HG02798 (cell line): ENCODE results near the gene SLC30A3.
"Not testable (repeated sequence)": the region's sequence is repeated elsewhere in the genome, so short reads cannot be mapped to it uniquely, and the experiment has no call there.

Experiments used
- ATAC-seq: cut with Tn5 transposase; IDR thresholded peaks from one replicate; pipeline ENCODE4 v1.9.1; 2021; ENCODE audit warnings: mild to moderate bottlenecking; ENCODE audit not compliant: unreplicated experiment, poor library complexity

The SLC30A3 gene

DNA sequence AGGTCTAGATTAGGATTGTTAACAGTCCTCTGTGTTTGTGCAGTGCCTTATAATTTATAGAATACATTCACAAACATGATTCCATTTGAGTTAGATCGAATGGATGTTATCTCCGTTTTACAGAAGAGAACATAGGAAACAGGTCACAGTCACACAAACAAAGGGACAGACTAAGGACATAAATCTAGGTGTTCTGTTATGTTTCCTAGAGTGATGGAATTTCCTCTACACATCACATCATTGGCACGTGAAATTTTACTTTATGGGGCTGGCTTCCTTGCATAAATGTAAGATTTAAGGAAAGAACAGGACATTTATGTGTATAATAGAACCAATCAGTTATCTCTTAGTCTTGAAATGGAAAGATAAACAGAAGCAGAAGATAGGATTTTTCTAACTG, 25.8 kb upstream of the SLC30A3 start:
- ATAC-seq, result no peak

DNA sequence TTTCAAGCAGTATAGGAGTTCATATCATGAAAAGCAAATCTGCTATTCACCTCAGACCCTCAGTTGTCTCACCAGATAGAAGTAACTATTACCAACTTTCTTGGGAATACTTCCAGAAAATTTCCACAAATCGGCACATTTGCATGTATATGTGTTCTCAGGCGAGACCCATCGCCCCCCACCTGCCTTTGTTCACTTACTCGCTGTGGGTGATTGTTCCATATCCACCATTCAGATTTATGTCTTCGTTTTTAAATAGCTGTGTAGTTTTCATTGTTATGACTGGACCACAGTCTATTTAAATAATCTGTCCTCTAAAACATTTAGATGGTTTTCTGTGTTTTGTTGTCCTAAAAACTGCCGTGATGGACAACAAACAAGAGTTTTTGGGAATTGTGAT, 22.6 kb upstream of the SLC30A3 start:
- ATAC-seq, result no peak

DNA sequence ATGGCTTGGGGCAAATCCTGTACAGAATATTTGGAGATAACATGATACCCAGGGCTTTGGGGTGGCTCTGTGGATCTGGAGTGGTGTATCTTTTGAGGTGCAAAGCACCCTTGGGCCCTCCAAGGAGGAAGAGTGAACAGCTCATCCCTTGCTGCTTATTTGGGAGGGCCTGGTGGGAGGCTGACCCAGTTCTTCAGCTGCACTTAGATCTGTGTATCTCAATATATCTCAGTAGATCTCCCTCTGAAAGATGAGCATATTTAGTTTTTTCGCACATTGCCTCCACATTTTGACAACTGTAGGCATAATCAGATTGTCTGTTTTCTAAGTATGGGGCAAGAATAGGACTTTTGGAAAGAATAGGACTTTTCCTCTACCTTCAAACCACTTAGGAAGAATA, 22.1 kb upstream of the SLC30A3 start:
- ATAC-seq, result no peak

GRCh38 chr2:27282892-27283291, 20.0 kb upstream of the SLC30A3 start:
- no peak for ATAC-seq

DNA sequence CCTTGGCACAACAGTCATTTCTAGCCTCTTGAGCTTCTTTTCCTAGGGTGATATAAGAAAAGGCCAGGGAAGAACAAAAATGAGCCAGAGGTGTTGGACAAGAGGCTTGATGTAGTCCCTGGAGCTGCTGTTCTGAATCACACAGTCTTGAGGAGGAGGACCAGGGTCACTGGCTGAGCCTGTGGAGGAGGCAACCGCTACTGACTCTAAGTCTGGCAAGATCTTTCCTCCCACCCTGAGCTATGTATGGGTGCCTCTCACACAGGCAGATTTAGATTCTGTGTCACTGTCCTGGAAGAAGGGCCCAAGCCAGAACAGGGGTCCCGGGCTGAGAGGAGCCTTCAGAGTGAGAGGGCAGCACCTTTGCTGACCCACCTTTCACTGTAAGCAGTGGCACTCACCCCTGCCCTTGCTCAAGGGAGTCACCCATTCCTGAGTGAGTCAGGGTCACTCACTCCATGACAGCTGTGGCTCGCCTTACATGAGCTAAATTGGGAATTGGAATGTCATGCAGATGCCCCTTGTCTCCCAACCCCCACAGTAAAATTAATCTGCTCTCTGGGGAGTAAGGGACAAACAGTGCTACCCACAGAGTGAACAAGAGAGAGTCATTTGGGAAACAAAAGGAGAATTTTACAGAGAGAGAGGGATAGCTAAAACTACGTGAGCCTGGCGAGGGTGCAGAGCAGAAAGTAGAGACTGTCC, 19.2 kb upstream of the SLC30A3 start, which contains the start of gene TRIM54:
Gene TRIM54 (plus strand): TSS at position 575 of the 705 bp plus-strand sequence. CDS start 303 bp downstream, outside the sequence.
- ATAC-seq, result no peak

GRCh38 chr2:27281442-27281841, 18.6 kb upstream of the SLC30A3 start:
- ATAC-seq, result no peak

GRCh38 chr2:27280826-27281225, 18.0 kb upstream of the SLC30A3 start:
- ATAC-seq, result no peak

- no peak for ATAC-seq
Measured at GRCh38 chr2:27278010-27278409, 15.2 kb upstream of the SLC30A3 start.

DNA sequence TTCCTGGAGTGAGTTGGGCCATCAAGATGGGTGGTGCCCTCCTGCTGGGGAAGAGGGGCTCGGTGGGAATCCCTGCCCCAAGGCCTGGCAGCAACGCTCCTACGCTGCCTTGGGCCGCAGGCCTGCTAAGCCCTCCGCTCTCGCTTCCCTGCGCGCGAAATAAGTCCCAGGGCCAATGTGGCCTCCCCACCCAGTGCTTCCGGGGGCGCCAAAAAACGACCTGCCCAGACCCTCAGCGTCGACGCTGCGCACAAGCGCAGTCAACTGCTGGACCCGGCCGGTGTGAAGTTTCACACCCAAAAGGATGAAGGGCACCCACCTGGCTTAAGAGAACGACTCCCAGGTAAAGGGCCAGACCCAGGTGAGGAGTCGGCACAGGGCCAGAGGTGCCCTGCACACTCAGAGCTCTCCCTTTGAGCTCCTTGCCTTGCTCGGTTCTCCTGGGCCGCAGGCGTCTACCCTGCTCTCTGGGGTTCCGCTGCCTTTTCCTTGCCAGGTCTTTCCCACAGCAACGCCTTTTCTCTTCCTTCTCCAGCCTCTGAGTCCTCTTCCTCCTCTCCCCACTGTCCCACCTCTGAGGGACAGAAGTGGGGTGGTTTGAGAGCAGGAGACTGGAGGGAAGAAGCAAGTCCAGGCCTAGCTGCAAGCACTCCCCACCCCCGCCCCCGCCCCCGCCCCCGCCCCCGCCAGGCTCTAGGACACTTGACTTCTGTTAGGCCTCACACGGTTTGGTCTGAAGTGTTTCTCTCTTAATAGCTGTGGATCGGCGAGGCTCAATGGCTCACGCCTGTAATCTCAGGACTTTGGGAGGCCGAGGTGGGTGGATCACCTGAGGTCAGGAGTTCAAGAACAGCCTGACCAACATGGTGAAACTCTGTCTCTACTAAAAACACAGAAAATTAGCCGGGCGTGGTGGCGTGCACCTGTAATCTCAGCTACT, 12.6 kb upstream of the SLC30A3 start, which contains the start of gene DNAJC5G:
Gene DNAJC5G (plus strand): TSS at position 223 of the 940 bp plus-strand sequence. CDS start 1,296 bp downstream, outside the sequence.
- no peak for ATAC-seq

- ATAC-seq, result not testable (repeated sequence)
Measured at GRCh38 chr2:27272537-27273522, 10.0 kb upstream of the SLC30A3 start.

- ATAC-seq, result no peak
Measured at GRCh38 chr2:27271631-27272340, 8.9 kb upstream of the SLC30A3 start.

DNA sequence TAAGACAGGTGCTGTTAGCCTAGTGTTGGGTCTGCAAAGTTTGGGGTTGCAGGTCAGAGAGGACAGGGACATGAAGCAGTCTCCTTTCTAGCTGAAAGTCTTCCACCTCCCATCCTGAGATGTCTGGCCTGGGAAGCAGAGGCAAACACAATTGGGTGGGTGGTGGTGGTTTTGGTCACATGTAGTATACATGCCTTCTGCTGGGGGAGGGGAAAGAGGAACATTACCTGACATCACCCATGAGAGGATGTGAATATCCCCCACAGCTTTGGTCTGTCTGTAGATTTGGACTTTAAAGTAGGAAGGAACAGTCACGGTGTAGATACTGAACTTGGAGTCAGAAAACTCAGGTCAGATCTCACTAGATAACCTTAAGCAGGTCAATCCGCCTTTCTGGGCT, 7.8 kb upstream of the SLC30A3 start:
- no peak for ATAC-seq

DNA sequence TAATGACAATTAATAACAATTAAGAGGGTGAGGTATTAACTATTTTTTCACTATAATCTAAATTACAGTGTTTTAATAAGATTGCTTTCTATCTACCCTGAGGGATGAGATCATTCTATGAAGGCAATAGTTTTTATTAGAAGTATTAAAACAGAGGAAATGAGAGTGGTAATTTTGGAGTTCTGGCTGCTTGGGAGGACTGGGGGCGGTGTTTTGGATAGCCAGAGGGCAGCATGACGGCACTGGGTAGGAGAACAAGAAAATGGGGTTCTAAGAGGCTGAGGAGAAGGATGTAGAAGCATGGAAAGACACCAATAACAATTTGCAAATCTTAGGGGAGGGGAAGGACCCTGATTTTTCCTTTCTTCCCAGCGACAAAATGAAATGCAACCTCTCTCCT, 7.3 kb upstream of the SLC30A3 start:
- no peak for ATAC-seq

DNA sequence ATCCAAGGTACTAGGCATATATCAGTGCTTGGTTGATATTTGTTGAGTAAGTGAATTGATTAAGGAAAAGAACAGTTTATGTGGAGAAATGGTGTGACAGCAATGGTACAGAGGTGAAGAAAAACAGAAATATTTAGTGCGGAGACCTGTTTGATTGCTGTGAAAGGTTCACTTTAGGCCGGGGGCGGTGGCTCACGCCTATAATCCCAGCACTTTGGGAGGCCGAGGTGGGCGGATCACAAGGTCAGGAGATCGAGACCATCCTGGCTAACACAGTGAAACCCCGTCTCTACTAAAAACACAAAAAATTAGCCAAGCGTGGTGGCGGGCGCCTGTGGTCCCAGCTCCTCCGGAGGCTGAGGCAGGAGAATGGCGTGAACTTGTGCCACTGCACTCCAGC, 5.4 kb upstream of the SLC30A3 start:
- not testable (repeated sequence) for ATAC-seq

GRCh38 chr2:27265536-27265870, 2.7 kb upstream of the SLC30A3 start:
- no peak for ATAC-seq

- peak; percentile 44 for ATAC-seq
Measured at GRCh38 chr2:27264753-27265535, 2.1 kb upstream of the SLC30A3 start.

DNA sequence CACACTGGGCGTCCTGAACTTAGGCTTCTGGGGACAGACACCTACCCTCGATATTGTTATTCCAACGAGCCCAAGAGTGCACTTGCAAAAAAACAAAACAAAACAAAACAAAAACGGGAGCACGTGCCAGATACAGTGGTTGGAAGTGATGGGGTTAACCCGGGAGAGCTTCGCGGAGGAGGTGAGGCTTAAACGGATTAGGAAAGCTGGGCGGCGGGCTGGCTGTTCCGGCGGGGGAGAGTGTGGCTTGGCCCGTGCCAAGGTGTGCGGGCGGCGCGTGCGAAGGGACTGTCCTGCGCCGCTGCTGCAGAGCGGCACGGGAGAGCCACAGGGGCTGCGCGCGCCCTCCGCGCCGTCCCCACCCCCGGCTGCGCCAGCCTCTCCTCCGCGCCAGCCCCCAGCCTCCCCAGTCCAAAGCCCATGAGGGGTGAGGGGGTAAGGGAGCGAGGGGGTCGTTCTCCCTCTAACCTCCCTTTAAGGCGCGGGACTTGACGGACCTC, 1.5 kb upstream of the SLC30A3 start:
- ATAC-seq, result no peak
